Stimulated activated CD4-positive, alpha-beta T cell treated with anti-CD3 and anti-CD28 coated beads, TNF-alpha, amount 100 ng/mL, for 1 hour (primary cell): ENCODE measurements around the gene SYT15.
"Not testable (repeated sequence)": the region's sequence is repeated elsewhere in the genome, so short reads cannot be mapped to it uniquely, and the experiment has no call there.

Experiments used
- DNase-seq, 3 donors: peaks; one replicate each; pipeline ENCODE4 v3.0.0-alpha.2; 2020; ENCODE audit warnings: low read depth in 3 of 3, low spot score in 1 of 3

Gene SYT15

DNA sequence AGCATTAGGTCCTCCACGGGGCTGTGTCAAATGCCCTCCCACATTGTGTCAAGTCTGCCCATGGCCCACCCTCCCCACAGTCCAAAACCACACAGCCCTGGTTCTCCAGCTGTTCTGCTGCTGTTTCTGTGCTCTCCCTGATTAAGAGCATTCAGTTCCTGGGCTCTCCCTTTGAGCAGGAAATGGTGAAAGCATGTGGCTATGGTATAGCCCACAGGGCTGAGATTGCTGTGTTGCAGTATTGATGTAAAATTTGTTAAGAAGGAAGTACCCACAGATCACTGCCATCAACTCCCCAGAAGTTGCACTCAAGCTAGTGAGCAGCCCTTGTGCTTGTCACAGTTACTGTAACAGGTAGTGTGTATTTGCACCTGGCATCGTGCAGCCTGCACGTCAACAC lies 9.3 kb downstream of the SYT15 start:
- not testable (repeated sequence) for DNase-seq

DNA sequence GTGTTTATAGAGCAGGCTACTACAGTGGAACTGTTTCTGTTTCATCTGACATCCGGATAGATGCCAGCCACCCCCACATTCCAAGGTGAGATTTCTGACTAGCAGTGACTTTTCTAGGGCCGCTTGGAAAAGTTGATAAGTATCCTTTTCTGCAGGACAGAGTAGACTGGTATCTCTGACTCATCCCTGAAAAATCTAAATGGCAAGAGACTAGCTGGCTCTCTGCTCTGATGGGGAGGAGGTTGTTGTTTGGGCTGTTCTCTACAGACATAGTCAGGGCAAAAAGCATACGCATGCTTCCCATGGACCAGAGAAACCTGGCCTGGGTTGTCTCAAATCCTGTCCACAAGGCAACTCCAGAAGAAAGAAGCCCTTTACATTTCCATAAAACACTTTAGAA lies 10.7 kb downstream of the SYT15 start:
- not testable (repeated sequence) for DNase-seq

DNA sequence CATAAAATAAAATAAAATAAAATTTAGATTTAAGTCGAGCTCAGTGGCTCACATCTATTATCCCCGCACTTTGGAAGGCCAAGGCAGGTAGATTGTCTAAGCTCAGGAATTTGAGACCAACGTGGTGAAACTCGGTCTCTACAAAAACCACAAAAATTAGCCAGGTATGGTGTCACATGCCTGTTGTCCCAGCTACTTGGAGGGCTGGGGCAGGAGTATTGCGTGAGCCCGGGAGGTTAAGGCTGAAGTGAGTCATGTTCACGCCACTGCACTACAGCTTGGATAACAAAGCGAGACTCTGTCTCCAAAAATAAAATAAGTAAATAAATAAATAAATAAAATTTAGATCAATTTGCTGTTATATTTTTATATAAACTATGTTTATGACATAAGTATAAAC lies 12.1 kb downstream of the SYT15 start:
- not testable (repeated sequence) for DNase-seq

DNA sequence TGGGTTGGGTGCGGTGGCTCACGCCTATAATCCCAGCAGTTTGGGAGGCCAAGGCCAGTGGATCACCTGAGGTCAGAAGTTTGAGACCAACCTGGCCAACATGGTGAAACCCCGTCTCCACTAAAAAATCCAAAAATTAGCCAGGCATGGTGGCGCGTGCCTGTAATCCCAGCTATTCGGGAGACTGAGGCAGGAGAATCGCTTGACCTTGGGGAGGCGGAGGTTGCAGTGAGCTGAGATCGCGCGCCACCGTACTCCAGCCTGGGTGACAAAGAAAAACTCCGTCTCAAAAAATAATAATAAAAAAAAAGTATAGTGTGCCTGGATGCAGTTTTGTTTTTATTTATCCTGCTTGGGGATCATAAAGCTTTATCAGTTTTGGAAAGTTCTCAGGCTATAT lies 14.4 kb downstream of the SYT15 start:
- DNase-seq = not testable (repeated sequence)

DNA sequence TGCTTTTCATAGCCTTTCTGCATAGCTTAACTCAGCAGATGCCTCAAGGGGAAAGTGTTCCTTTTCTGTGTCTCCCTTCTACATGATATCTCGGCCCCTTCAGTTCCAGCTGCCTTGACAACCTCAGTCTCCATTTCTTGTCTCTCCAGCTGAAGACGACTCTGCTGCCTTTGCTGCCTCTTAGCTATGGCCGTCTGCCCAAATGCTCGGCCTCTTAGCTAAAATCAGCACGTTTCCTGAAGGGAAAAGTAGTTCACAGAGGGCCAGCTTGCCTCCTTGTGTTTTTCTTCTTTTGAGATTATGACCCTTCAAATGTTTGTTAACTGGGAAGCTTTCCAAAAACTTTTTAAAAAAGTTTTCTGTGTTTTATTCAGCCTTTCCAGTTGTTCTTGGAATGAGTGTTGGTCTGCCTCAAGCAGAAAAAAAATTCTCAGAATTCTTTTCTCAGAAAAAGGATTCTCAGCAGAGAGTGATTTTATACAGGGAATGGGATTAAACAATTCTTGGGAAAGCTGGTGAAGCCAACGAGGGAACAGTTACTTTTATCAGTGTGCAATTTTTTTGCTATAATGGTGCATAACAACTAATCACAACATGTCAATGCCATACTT lies 15.6 kb downstream of the SYT15 start:
- DNase-seq = not testable (repeated sequence)

DNA sequence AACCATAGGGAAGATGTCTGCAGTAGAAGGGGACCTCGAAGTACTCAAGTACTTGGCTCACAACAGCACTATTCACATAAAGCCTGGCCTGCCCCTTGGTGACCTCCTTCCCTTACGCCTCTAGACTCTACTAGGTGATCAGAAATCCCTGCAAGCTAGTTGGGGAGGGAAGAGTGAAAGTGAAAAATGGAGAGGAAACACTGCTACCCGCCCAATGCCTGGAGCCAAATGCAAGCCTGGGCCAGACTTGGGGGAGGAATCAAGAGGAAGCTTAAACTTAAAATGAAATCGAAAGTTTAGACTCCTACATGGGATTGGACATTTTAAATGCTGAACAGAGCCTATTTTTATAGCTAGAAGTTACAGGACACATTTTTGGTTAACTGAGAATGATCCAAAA lies 17.6 kb downstream of the SYT15 start:
- DNase-seq = not testable (repeated sequence)

DNA sequence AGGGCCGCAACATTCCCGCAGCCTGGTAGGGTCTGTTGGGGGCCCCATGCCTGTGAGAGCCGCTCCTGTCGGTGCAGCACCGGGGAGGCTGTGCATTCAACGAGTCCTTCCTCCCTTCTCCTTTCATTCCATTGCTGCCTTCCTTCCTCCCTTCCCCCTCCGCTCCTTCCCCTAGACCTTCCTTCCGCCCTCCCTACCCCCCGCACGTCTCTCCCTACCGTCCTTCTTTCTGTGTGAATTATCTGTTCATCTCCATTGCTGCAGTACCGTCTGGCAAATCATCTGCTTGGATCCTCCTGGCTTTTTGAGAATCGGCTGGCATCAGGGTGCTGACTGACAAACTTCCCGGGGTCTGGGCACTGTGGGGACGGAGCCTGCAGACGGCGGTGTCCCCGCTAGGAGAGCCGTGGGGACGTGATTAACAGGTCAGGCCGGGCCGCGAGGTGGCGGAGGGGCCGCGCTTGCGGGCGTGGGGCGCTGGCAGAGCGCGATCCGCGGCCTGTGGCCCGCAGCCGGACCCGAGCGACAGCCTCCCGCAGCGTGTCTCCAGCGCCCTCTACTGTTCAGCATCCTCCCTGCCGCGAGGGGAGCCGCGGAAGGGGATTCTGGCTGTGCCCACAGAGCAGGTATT lies 18.8 kb downstream of the SYT15 start:
- not testable (repeated sequence) for DNase-seq

DNA sequence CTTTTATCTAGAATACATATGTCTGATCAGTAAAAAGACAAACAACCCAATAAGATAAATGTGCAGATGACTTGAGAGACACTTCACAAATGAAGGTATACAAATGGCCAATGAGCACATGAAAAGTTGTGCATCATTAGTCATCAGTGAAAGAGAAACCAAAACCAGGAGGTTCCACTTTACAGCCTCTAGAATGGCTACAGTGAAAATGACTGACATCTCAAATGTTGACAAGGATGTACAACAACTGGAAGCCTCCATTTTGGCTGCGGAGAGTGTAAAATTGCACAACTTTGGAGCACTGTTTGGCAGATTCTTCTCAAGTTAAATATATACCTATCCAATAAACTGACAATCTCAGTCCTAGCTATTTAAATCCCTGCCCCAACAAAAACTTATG lies 21.6 kb downstream of the SYT15 start:
- not testable (repeated sequence) for DNase-seq

DNA sequence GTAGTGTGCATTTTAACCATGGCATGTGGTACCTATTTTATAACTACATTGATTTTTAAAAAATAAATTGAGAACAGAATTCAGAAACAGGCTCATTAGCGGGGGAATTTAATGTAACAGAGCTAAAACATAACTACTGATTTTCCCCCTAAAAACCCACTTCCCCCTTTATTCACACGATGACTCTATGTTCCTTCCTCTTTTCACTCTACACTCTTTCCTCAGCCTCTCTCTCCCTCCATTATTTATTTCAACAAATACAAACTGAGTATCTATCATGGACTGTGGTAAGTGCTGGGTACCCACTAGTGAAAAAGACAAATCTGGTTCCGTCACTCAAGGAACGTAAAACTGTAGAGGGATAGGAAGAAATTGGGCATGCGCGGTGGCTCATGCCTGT lies 36.6 kb downstream of the SYT15 start:
- not testable (repeated sequence) for DNase-seq

DNA sequence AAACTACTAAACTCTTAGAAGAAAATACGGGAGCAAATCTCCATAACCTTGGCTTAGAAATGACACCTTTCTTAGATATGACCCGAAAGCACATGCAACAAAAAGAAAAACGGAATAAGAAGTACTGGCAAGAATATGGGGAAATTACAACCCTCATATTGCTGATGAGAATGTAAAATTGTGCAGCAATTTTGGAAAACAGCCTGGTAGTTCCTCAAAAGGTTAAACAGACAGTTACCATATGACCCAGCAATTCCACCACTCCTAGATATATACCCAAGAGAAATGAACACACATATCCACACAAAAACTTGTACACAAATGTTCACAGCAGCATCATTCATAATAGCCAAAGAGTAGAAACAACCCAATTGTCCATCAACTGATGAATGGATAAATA lies 37.3 kb downstream of the SYT15 start:
- DNase-seq = not testable (repeated sequence)

DNA sequence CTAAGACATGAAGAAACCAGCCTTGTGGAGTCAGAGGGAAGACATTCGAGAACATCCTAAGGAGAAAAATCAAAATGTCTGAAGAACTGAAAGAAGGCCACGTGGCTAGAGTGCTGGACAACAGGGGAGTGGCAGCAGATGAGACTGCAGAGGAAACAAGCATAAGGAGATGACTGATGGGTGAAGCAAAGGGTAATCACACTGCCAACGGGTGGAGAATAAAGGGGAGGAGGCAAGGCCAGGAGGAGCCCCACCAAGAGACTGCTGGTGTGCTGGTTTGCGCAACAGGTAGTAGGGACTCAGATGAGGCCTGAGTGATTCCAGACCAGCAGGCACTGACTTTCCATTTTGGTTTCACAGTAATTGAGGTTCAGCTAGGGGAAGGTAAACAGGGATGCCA lies 38.2 kb downstream of the SYT15 start:
- not testable (repeated sequence) for DNase-seq

DNA sequence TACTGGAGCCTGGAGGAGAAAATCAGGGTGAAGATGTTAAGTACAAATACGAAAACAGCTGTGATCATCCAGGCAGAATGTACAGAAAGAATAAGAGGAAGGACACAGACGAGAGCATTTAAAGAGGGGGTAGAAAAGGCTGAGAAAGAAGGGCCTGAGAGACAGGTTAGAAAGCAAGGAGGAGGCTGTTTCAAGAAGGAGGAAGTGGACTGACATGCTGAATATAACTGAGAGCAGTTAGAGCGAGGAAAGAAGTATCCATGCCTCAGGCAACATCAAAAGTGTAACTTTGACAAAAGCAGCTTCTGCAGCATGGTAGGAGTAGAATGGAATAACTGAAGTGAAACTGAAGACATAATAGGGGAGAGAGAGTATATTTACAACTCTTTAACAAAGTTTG lies 39.0 kb downstream of the SYT15 start:
- not testable (repeated sequence) for DNase-seq

DNA sequence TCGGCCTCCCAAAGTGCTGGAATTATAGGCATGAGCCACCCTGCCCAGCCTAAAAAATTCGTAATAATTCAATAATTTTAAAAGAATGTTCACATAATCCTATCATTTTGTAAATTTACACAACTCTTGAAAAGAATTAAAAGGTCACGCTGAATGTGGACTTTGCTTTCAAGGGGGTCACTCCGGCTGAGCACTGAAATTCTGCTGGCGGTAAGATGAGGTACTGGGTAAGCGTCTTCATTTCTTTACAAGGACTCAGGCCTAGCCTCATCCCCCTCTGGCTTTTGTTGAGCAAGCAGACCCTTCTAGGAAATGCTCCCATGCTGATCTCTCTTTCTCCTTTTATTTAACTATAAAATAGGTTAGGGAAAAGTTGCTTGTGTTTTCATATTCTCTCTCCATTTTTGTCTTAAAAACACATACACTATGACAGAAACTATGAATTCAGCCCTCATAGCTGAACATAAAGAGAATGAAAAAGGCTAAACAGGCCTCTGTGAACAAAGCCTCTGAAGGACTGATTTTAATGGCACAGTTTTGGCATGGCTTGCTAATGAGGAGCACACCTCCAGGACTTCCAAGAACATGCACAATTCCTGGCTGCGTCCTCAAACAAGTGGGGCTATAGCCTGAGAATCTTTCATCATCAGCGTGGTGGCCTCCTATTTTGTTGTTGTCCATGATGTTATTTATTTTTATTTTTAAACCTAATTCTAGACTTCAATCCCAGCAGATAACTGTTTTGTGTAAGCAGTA lies 45.1 kb downstream of the SYT15 start:
- DNase-seq = not testable (repeated sequence)

DNA sequence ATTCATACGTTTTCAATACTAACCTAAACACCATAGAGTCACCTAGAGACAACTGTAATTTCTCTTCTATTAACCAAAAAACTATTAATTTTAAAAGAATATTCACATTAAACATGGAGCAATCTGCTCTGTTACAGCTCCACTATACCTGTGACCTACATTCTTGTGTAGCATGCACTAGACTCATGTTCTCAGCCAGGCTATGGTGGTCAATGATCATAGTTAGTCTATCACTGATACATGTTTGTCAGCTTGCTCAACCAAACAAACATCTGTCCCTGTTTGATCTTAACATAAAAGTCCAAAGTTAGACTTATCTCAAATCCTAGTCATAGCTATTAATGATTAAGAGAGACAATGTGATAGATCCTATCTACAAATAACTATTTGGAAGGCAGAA lies 50.9 kb downstream of the SYT15 start:
- not testable (repeated sequence) for DNase-seq

DNA sequence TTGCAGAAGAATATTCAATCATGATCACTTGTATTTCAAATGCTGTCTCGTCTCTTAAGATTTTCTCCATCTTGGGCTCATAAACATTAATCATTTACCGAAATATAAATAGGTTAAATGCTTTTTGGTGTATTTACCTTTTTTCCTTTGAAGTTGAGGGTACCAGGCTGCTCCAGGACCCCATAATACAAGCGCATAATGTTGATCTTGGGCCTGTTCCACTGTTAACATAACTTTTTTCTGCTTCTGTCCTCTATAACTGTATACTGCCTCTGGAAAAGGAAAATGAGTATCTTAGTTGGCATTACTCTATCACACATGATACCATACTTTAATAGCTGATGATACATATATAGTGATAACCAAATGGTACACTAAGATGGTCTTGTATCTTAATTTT lies 51.9 kb downstream of the SYT15 start:
- not testable (repeated sequence) for DNase-seq

DNA sequence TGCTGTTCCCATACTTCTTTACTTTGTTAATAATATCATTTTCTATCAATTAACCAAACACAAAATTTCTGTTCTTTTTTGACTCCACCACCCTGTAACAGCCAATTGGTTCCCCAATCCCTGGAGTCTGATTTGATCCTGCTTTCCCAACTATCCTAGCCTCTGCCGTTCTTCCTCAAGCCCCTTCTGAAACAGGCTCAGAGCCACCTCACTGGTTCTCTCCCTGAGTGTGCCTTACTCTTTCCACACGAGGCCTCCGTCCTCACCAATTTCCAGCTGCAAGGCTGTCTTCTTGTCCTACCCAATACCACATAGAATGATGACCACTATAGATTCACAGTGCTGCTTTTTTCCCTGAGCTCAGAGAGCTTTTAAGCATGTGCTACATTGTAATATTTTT lies 52.8 kb downstream of the SYT15 start:
- not testable (repeated sequence) for DNase-seq

DNA sequence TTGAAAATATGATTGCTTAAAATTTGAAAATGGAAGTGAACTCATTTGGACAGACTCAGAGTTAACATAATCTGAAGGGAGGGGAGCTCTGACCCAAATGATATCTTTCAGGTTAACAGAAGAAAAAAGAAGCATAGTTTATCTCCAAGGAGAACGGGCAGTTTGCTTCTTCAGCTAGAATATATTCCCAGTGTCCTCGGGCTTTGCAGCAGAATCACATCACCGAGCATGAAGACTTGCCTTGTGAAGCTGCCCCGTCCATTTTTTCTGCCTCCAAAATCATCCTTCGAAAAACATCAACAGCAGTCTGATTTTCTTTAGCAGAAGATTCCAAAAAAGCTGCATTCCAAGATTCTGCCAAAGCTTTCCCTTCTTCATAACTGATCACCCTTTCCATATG lies 55.8 kb downstream of the SYT15 start:
- DNase-seq = not testable (repeated sequence)

DNA sequence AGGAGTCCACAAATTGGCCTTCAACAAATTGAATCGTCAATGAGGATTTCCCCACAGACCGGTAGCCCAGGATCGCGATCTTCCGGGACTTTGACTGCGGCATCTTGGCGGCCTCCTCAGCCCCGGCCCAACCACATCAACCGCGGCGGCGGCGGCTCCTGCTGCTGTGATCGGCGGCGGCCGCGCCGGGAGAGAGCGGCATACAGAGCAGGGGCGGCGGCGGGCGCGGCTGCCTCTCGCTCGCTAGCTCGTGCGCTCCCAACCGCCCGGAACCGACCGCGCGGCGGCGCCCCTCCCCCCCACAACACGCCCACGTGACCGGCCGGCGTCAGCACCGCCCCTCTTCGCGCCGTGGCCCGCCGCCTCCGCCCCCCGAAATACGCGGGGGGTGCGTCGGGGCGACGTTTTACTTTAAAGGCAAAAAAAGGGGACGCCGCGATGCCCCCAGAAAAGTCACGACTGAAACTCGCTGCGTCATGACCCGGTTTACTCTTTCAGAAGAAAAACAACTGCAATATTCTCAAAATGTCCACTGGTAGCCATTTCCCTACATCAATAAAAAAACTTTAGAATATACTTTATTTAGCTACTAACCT lies 56.5 kb downstream of the SYT15 start:
- DNase-seq = not testable (repeated sequence)

DNA sequence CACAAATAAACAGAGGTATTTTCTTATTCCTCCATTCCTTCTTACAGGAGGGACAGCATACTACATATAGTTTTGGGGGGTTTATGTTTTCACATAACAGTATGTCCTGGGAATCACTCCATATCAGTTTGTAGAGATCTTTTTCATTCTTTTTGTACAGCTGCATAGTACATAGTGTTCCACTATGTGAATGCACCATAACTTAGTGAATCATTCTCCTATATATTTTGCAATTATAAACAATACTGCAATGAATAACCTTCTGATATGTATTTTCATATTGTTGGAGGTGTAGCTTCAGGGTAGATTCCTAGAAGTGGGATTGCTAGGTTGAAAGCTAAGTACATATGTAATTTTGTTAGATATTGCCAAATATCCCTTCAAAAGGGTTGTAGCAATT lies 61.1 kb downstream of the SYT15 start:
- DNase-seq = not testable (repeated sequence)
